ENCODE results near the gene TRAP1.

Gene TRAP1

GRCh38 chr16:3645108-3645503 lies 72.2 kb downstream of the TRAP1 start:
- peak overlapping the region; percentile 92 for H3K27ac ChIP-seq
- no peak for TF ChIP-seq CTCF (conservative IDR thresholded peaks at IDR 0.05)

- TF ChIP-seq CTCF (conservative IDR thresholded peaks at IDR 0.05): no peak
- peak overlapping the region; percentile 92 for H3K27ac ChIP-seq
Observed at GRCh38 chr16:3643095-3643730, 74.1 kb downstream of the TRAP1 start.

GRCh38 chr16:3642397-3643094 lies 74.8 kb downstream of the TRAP1 start:
- peak overlapping the region; percentile 92 for H3K27ac ChIP-seq

GRCh38 chr16:3641801-3642396 lies 75.4 kb downstream of the TRAP1 start:
- H3K27ac ChIP-seq: peak overlapping the region; percentile 92
- no peak for TF ChIP-seq CTCF (conservative IDR thresholded peaks at IDR 0.05)

More at GRCh38 chr16:3642397-3643094, 74.8 kb downstream of the TRAP1 start:
- no peak for TF ChIP-seq CTCF (conservative IDR thresholded peaks at IDR 0.05)

GRCh38 chr16:3640632-3641501 lies 76.5 kb downstream of the TRAP1 start:
- TF ChIP-seq CTCF (conservative IDR thresholded peaks at IDR 0.05): no peak
- peak overlapping the region; percentile 92; the same call in 1 of the 2 replicates for H3K27ac ChIP-seq

DNA sequence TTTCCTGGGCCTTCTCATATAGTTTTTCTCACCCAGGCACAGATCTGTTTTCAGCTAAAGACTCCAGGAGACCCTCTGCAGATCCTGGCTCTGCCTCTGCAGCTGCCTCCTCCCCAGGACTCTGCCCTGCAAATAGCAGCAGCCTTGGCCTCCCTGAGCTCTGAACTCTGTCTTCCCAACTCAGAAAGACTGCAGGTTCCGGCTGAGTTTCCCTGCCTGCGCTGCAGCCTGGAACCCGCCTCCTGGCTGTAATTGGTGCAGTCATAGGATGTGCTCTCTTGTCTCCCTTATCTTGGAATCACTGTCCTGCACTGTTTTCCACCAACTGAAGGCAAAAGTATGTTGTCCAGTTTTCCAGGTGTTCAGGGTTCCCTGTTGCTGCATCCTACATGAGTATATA lies 77.1 kb downstream of the TRAP1 start:
- no peak for TF ChIP-seq CTCF (conservative IDR thresholded peaks at IDR 0.05)
- H3K27ac ChIP-seq: no peak overlapping the region; the same call in 1 of the 2 replicates

Measured in VCaP (cell line).